Astrocyte (in vitro differentiated cells and primary cell): ENCODE measurements around the gene SLC9A1. TPM values are rescaled to one million over a fixed set of nuclear protein-coding genes. Genes with fewer than 3 reads are reported as not detected.

Source experiments
- DNase-seq: peaks from one replicate; pipeline ENCODE4 v3.0.0-alpha.2; 2010; ENCODE audit warnings: low read depth
- FAIRE-seq: peaks from 2 replicates; lab custom pipeline; 2011; peaks lifted over from hg19 to GRCh38; lab: Jason Lieb, UNC
- H2AFZ ChIP-seq: 2 replicates; pipeline ENCODE4 v1.6.0; 2012; ENCODE audit warnings: low read depth, low read length, inconsistent platforms
- H3K27ac ChIP-seq: 2 replicates; pipeline ENCODE4 v1.5.1; 2011; ENCODE audit warnings: low read depth, low read length, inconsistent platforms
- H3K27me3 ChIP-seq: 2 replicates; pipeline ENCODE4 v1.6.0; 2011; ENCODE audit warnings: low read length, inconsistent platforms; ENCODE audit not compliant: insufficient read depth
- H3K36me3 ChIP-seq: 2 replicates; pipeline ENCODE4 v1.5.1; 2011; ENCODE audit warnings: low read length, inconsistent platforms; ENCODE audit not compliant: insufficient read depth
- H3K4me1 ChIP-seq: 2 replicates; pipeline ENCODE4 v1.5.1; 2011; ENCODE audit warnings: low read length, inconsistent platforms; ENCODE audit not compliant: insufficient read depth
- H3K4me2 ChIP-seq: 2 replicates; pipeline ENCODE4 v1.6.0; 2012; ENCODE audit warnings: low read length, inconsistent platforms
- H3K4me3 ChIP-seq: 2 replicates; pipeline ENCODE4 v1.5.1; 2011; ENCODE audit warnings: low read depth, mild to moderate bottlenecking, low read length, inconsistent platforms; ENCODE audit not compliant: insufficient read depth
- H3K79me2 ChIP-seq: 2 replicates; pipeline ENCODE4 v1.6.0; 2012; ENCODE audit warnings: mild to moderate bottlenecking, low read length, inconsistent platforms; ENCODE audit not compliant: insufficient read depth
- H3K9ac ChIP-seq: 2 replicates; pipeline ENCODE4 v1.6.0; 2012; ENCODE audit warnings: mild to moderate bottlenecking, low read length, inconsistent platforms
- H3K9me3 ChIP-seq: 2 replicates; pipeline ENCODE4 v1.5.1; 2012; ENCODE audit warnings: low read depth, mild to moderate bottlenecking, low read length, inconsistent platforms; ENCODE audit not compliant: insufficient read depth
- H4K20me1 ChIP-seq: 2 replicates; pipeline ENCODE4 v1.6.0; 2012; ENCODE audit warnings: low read length, inconsistent platforms; ENCODE audit not compliant: insufficient read depth
- H3K27ac Mint-ChIP-seq: one replicate; pipeline ENCODE4 v1.8.0; 2021; ENCODE audit warnings: mild to moderate bottlenecking, mixed read lengths; ENCODE audit not compliant: unreplicated experiment
- H3K27me3 Mint-ChIP-seq: one replicate; pipeline ENCODE4 v1.8.0; 2021; ENCODE audit warnings: low read depth, mixed read lengths; ENCODE audit not compliant: unreplicated experiment
- H3K36me3 Mint-ChIP-seq: one replicate; pipeline ENCODE4 v1.8.0; 2021; ENCODE audit warnings: low read depth, mixed read lengths; ENCODE audit not compliant: unreplicated experiment
- H3K4me1 Mint-ChIP-seq: one replicate; pipeline ENCODE4 v1.8.0; 2021; ENCODE audit warnings: low read depth, mixed read lengths; ENCODE audit not compliant: unreplicated experiment
- H3K4me3 Mint-ChIP-seq: one replicate; pipeline ENCODE4 v1.8.0; 2021; ENCODE audit warnings: mild to moderate bottlenecking, moderate library complexity, mixed read lengths; ENCODE audit not compliant: unreplicated experiment
- H3K9me3 Mint-ChIP-seq: one replicate; pipeline ENCODE4 v1.8.0; 2021; ENCODE audit warnings: mild to moderate bottlenecking, mixed read lengths; ENCODE audit not compliant: unreplicated experiment
- CTCF ChIP-seq: IDR thresholded peaks from 2 replicates; pipeline ENCODE4 v1.5.1; 2011; ENCODE audit warnings: low read depth, mild to moderate bottlenecking, inconsistent platforms, low read length, moderate library complexity; ENCODE audit not compliant: insufficient read depth
- EZH2 ChIP-seq: IDR thresholded peaks from 2 replicates; pipeline ENCODE4 v1.6.1; 2012; ENCODE audit warnings: mild to moderate bottlenecking, low read length, inconsistent platforms; ENCODE audit not compliant: insufficient read depth
- total RNA-seq: library from RNA; stranded (reverse); gene quantifications from 2 replicates; pipeline ENCODE4 v1.2.1, GENCODE V29; 2021

The SLC9A1 gene
- total RNA-seq, 1 donor from 2014 or later, result 49.3 TPM

DNA sequence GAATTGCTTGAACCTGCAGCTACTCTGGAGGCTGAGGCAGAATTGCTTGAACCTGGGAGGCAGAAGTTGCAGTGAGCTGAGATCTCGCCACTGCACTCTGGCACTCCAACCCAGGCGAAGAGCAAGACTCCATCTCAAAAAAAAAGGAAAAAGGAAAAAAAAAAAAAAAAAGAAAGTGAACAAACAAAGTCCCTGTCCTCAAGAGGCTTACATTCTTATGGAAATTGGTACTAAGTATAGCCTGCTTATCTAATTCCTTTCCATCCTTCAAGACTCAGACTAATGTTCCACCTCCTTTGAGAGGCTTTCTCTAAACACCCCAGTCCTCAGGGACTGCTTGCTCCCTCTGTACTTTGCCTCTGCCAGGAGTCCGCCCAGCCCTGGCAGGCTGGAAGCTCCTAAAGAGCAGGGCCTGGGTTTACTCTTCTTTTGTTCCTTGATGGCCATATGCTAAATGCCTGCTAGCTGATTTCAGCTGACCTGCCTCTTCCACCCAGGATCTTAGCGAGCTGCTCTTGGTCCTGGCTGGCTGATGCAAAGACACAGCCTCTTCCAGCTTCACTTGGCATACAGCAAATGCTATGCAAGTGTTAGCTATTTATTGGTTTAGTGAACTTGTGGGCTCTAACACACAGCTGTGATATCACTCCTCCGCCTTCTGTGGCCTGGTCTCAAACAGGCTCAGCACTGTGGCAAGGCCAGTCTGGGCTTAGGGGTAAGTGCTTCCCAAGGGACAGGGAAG is 9.8 kb downstream of the SLC9A1 start:
- H3K4me1 ChIP-seq, result peaks cover 26% of the 10 kb centered on the region
- peaks cover 43% of the 10 kb centered on the region for H3K4me1 Mint-ChIP-seq
- no peaks in the 10 kb centered on the region for H3K9me3 ChIP-seq
- peak overlapping the region; percentile 62 for H3K4me2 ChIP-seq
- H3K4me3 ChIP-seq, result no peak overlapping the region
- H4K20me1 ChIP-seq, result peaks cover 76% of the 10 kb centered on the region
- H3K27me3 ChIP-seq, result no peaks in the 10 kb centered on the region
- no peaks in the 10 kb centered on the region for H3K36me3 ChIP-seq
- FAIRE-seq (no peak), DNase-seq (peak; percentile 82)
- no peaks in the 10 kb centered on the region for H3K27me3 Mint-ChIP-seq
- peak overlapping the region; percentile 47 for H3K4me3 Mint-ChIP-seq
- H3K9ac ChIP-seq, result peak overlapping the region; percentile 64
- no peaks in the 10 kb centered on the region for H3K9me3 Mint-ChIP-seq
- peak overlapping the region; percentile 8 for H2AFZ ChIP-seq
- no peak for TF ChIP-seq CTCF
- H3K27ac Mint-ChIP-seq, result peak overlapping the region; percentile 99
- peaks cover 82% of the 10 kb centered on the region for H3K79me2 ChIP-seq
- H3K36me3 Mint-ChIP-seq, result peaks cover 6% of the 10 kb centered on the region
- H3K27ac ChIP-seq, result peak overlapping the region; percentile 66

DNA sequence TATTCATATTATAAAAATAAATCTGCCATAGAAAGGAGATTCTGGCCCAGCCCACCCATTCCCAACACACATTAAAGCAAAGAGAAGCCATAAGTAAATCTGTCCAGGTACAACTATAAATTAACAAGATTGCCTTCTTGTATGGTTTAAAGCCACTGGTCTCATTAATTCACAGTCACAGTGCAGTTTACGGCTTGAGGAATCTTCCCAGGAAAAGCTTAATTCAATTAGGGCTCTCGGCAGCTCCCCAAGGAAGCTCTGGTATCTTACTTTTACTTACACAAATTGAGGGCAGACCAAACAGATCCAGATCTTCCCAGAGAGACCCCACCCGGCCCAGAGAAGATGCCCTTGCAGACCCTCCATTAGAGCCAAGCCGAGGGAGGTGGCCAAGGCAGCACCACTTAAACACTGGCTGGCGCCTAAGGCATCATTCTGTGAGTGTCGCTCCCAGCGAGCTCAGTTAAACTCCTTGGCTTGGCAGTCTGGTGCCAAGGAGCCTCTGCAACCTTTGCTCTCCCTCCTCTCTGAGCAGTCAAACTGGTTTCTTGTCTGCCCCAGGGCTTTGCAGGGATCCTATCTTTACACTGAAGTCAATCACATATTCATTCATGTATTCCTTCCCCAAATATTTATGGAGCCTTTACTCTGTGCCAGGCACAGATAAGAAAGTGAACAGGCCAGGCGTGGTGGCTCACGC is 10.7 kb downstream of the SLC9A1 start:
- Mint-ChIP-seq H3K27me3 (no peaks in the 10 kb centered on the region), H3K4me3 (no peak overlapping the region), H3K36me3 (peaks cover 6% of the 10 kb centered on the region), H3K27ac (peak overlapping the region; percentile 47), H3K4me1 (peaks cover 44% of the 10 kb centered on the region), H3K9me3 (no peaks in the 10 kb centered on the region)
- DNase-seq (no peak), FAIRE-seq (no peak)
- Histone ChIP-seq H3K36me3 (no peaks in the 10 kb centered on the region), H3K27me3 (no peaks in the 10 kb centered on the region), H3K9ac (no peak overlapping the region), H3K4me1 (peaks cover 26% of the 10 kb centered on the region), H3K27ac (no peak overlapping the region), H3K4me2 (no peak overlapping the region), H2AFZ (no peak overlapping the region), H3K4me3 (no peak overlapping the region), H3K79me2 (peaks cover 82% of the 10 kb centered on the region), H4K20me1 (peaks cover 76% of the 10 kb centered on the region), H3K9me3 (no peaks in the 10 kb centered on the region)
- TF ChIP-seq EZH2 (no peak), CTCF (no peak)

- Histone ChIP-seq H3K79me2 (peaks cover 81% of the 10 kb centered on the region), H2AFZ (no peak overlapping the region), H4K20me1 (peaks cover 76% of the 10 kb centered on the region), H3K27ac (no peak overlapping the region), H3K9ac (no peak overlapping the region), H3K4me2 (no peak overlapping the region), H3K36me3 (no peaks in the 10 kb centered on the region), H3K4me1 (peaks cover 26% of the 10 kb centered on the region), H3K9me3 (no peaks in the 10 kb centered on the region), H3K27me3 (no peaks in the 10 kb centered on the region), H3K4me3 (no peak overlapping the region)
- Mint-ChIP-seq H3K4me1 (peaks cover 51% of the 10 kb centered on the region), H3K9me3 (no peaks in the 10 kb centered on the region), H3K36me3 (peaks cover 7% of the 10 kb centered on the region), H3K27me3 (no peaks in the 10 kb centered on the region), H3K4me3 (no peak overlapping the region), H3K27ac (peak overlapping the region; percentile 8)
- FAIRE-seq, result no peak
- peak; percentile 26 for DNase-seq
- no peak for TF ChIP-seq CTCF
- no peak for TF ChIP-seq EZH2
Observed at GRCh38 chr1:27143401-27143800, 11.5 kb downstream of the SLC9A1 start.
